Liver (tissue), 3 donors: ENCODE results near the gene KIRREL1.

Source experiments
- FOXA1 ChIP-seq: IDR thresholded peaks from 2 replicates; pipeline ENCODE4 v1.6.1; 2016; ENCODE audit warnings: antibody characterized with exemption
- GABPA ChIP-seq, 2 donors: IDR thresholded peaks in 1 of 2; conservative IDR thresholded peaks in 1 of 2; 2 replicates each; pipeline ENCODE4 v1.6.1; 2016; ENCODE audit warnings: antibody characterized with exemption in 2 of 2, mild to moderate bottlenecking in 1 of 2, moderate library complexity in 1 of 2
- RAD21 ChIP-seq, 2 donors: IDR thresholded peaks; 2 replicates each; pipeline ENCODE4 v1.6.1; 2016; ENCODE audit warnings: antibody characterized with exemption in 2 of 2, mild to moderate bottlenecking in 2 of 2
- SP1 ChIP-seq: IDR thresholded peaks from 2 replicates; pipeline ENCODE4 v1.6.1; 2018; ENCODE audit warnings: antibody characterized with exemption, mild to moderate bottlenecking
- TF ChIP-seq, protein P1 (sequence below): fragments of 150-350 bp; IDR thresholded peaks from 2 replicates; pipeline ENCODE4 v1.5.1; 2017; ENCODE audit warnings: improper control_type of control experiment, low read depth, low read length; ENCODE audit not compliant: missing input control
- donor health status: healthy.
- donor health status: healthy.

GRCh38 chr1:158115126-158115525 lies 121.7 kb downstream of the KIRREL1 start:
- TF ChIP-seq, protein P1, sequence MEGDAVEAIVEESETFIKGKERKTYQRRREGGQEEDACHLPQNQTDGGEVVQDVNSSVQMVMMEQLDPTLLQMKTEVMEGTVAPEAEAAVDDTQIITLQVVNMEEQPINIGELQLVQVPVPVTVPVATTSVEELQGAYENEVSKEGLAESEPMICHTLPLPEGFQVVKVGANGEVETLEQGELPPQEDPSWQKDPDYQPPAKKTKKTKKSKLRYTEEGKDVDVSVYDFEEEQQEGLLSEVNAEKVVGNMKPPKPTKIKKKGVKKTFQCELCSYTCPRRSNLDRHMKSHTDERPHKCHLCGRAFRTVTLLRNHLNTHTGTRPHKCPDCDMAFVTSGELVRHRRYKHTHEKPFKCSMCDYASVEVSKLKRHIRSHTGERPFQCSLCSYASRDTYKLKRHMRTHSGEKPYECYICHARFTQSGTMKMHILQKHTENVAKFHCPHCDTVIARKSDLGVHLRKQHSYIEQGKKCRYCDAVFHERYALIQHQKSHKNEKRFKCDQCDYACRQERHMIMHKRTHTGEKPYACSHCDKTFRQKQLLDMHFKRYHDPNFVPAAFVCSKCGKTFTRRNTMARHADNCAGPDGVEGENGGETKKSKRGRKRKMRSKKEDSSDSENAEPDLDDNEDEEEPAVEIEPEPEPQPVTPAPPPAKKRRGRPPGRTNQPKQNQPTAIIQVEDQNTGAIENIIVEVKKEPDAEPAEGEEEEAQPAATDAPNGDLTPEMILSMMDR, result no peak
- TF ChIP-seq SP1 (no peak), RAD21 (IDR thresholded peaks at IDR 0.05) (no peak), GABPA (IDR thresholded peaks at IDR 0.05 in 1 of 2, conservative IDR thresholded peaks at IDR 0.05 in 1 of 2) (no peak), FOXA1 (no peak)
